GM19099 (cell line): ENCODE measurements around the gene MAGOHB.

Source experiments
- POLR2A ChIP-seq: IDR thresholded peaks from 3 replicates; pipeline ENCODE4 v1.6.1; 2011; ENCODE audit warnings: low read depth; ENCODE audit not compliant: insufficient read length; ENCODE audit errors: extremely low read depth

MAGOHB gene

GRCh38 chr12:10620078-10620779, 6.8 kb upstream of the MAGOHB start:
- TF ChIP-seq POLR2A = no peak

GRCh38 chr12:10618338-10618987, 5.1 kb upstream of the MAGOHB start:
- TF ChIP-seq POLR2A = no peak

GRCh38 chr12:10617863-10618262, 4.5 kb upstream of the MAGOHB start:
- no peak for TF ChIP-seq POLR2A

GRCh38 chr12:10615532-10615931, 2.1 kb upstream of the MAGOHB start:
- no peak for TF ChIP-seq POLR2A

GRCh38 chr12:10614056-10614370, 604 bp upstream of the MAGOHB start:
- TF ChIP-seq POLR2A = no peak

GRCh38 chr12:10612984-10613348, 443 bp downstream of the MAGOHB start:
- no peak for TF ChIP-seq POLR2A

- TF ChIP-seq POLR2A = no peak
Observed at GRCh38 chr12:10612110-10612509, 1.3 kb downstream of the MAGOHB start.

- TF ChIP-seq POLR2A = no peak
Observed at GRCh38 chr12:10610188-10610587, 3.2 kb downstream of the MAGOHB start.

- no peak for TF ChIP-seq POLR2A
Observed at GRCh38 chr12:10607885-10608458, 5.4 kb downstream of the MAGOHB start.

GRCh38 chr12:10601860-10602259, 11.5 kb downstream of the MAGOHB start:
- no peak for TF ChIP-seq POLR2A

- no peak for TF ChIP-seq POLR2A
Observed at GRCh38 chr12:10600988-10601387, 12.4 kb downstream of the MAGOHB start.

- TF ChIP-seq POLR2A = no peak
Observed at GRCh38 chr12:10595881-10596280, 17.5 kb downstream of the MAGOHB start.

GRCh38 chr12:10590966-10591365, 22.4 kb downstream of the MAGOHB start:
- TF ChIP-seq POLR2A = no peak

- no peak for TF ChIP-seq POLR2A
Observed at GRCh38 chr12:10584415-10584814, 29.0 kb downstream of the MAGOHB start.

- no peak for TF ChIP-seq POLR2A
Observed at GRCh38 chr12:10582704-10583103, 30.7 kb downstream of the MAGOHB start.

GRCh38 chr12:10574307-10574706, 39.1 kb downstream of the MAGOHB start:
- no peak for TF ChIP-seq POLR2A
